Uterus (tissue), 4 donors: ENCODE measurements around the gene PPP1R27. TPM values are rescaled to one million over a fixed set of nuclear protein-coding genes. Genes with fewer than 3 reads are reported as not detected.

Experiments used
- DNase-seq, 2 donors: peaks; one replicate each; pipeline ENCODE4 v3.0.0-alpha.2; 2019 to 2020
- H3K27ac ChIP-seq, 2 donors: fragments of 200-600 bp; sonication (generic); 1 replicate in 1 of 2; 2 replicates in 1 of 2; pipeline ENCODE4 v1.5.1; 2016 to 2018
- H3K27me3 ChIP-seq, 2 donors: fragments of 200-600 bp; sonication (generic); one replicate each; pipeline ENCODE4 v1.5.1; 2018 to 2019; ENCODE audit warnings: control low read depth in 1 of 2
- H3K36me3 ChIP-seq, 2 donors: fragments of 200-600 bp; sonication (generic); one replicate each; pipeline ENCODE4 v1.5.1; 2019; ENCODE audit warnings: control low read depth in 1 of 2
- H3K4me1 ChIP-seq, 2 donors: fragments of 200-600 bp; sonication (generic); one replicate each; pipeline ENCODE4 v1.5.1; 2018 to 2019; ENCODE audit warnings: control low read depth in 1 of 2
- H3K4me3 ChIP-seq, 2 donors: fragments of 200-600 bp; sonication (generic); 1 replicate in 1 of 2; 2 replicates in 1 of 2; pipeline ENCODE4 v1.5.1; 2018 to 2019; ENCODE audit warnings: mild to moderate bottlenecking in 1 of 2
- H3K9me3 ChIP-seq, 2 donors: fragments of 200-600 bp; sonication (generic); one replicate each; pipeline ENCODE4 v1.5.1; 2019; ENCODE audit warnings: control low read depth in 1 of 2
- POLR2A ChIP-seq, 2 donors: fragments of 450-650 bp; IDR thresholded peaks; one replicate each; pipeline ENCODE4 v1.6.1; 2016; ENCODE audit warnings: antibody characterized with exemption in 2 of 2, mild to moderate bottlenecking in 1 of 2, moderate library complexity in 1 of 2
- intact Hi-C: fragments of 100-400 bp; cut with DNase I; formaldehyde crosslinking; loops from one replicate; pipeline ENCODE4 v1.15.1; 2023; ENCODE audit warnings: low total_unique reads
- total RNA-seq, 4 donors: library from RNA; depleted of rRNA in 3 of 4; stranded (reverse); fragments of >200 nt in 3 of 4; gene quantifications; one replicate each; pipeline versions ENCODE4 v1.1.0 to v1.2.4, GENCODE V29; 2014 to 2023
- TF ChIP-seq, protein P1 (sequence below), 4 experiments: fragments of 200-600 bp in 2 of 4; fragments of 450-650 bp in 2 of 4; sonication (generic) in 2 of 4; IDR thresholded peaks; one replicate each; pipeline ENCODE4 v1.5.1; 2016 to 2019; ENCODE audit warnings: antibody characterized with exemption in 4 of 4, mild to moderate bottlenecking in 2 of 4, moderate library complexity in 1 of 4
- donor health status: DM: yes; HTN: yes; CAD: no.

Gene PPP1R27
- total RNA-seq, 4 donors from 2014 or later = 1.6 TPM; not detected in 3

GRCh38 chr17:81833921-81834830 lies 674 bp downstream of the PPP1R27 start:
- H3K9me3 ChIP-seq = no peaks in the 10 kb centered on the region
- peaks cover 0 to 4% of the 10 kb centered on the region in 2 donors for H3K4me1 ChIP-seq
- peak overlapping the region; percentile 58 for H3K4me3 ChIP-seq
- DNase-seq = no peak
- no peaks in the 10 kb centered on the region for H3K27me3 ChIP-seq
- H3K27ac ChIP-seq = peak overlapping the region; percentile 80 to 83
- H3K36me3 ChIP-seq = no peaks in the 10 kb centered on the region
- TF ChIP-seq POLR2A (IDR thresholded peaks at IDR 0.05) = no peak
- TF ChIP-seq, protein P1, sequence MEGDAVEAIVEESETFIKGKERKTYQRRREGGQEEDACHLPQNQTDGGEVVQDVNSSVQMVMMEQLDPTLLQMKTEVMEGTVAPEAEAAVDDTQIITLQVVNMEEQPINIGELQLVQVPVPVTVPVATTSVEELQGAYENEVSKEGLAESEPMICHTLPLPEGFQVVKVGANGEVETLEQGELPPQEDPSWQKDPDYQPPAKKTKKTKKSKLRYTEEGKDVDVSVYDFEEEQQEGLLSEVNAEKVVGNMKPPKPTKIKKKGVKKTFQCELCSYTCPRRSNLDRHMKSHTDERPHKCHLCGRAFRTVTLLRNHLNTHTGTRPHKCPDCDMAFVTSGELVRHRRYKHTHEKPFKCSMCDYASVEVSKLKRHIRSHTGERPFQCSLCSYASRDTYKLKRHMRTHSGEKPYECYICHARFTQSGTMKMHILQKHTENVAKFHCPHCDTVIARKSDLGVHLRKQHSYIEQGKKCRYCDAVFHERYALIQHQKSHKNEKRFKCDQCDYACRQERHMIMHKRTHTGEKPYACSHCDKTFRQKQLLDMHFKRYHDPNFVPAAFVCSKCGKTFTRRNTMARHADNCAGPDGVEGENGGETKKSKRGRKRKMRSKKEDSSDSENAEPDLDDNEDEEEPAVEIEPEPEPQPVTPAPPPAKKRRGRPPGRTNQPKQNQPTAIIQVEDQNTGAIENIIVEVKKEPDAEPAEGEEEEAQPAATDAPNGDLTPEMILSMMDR (IDR thresholded peaks at IDR 0.05) = no peak
- intact Hi-C loops = no loop called here

DNA sequence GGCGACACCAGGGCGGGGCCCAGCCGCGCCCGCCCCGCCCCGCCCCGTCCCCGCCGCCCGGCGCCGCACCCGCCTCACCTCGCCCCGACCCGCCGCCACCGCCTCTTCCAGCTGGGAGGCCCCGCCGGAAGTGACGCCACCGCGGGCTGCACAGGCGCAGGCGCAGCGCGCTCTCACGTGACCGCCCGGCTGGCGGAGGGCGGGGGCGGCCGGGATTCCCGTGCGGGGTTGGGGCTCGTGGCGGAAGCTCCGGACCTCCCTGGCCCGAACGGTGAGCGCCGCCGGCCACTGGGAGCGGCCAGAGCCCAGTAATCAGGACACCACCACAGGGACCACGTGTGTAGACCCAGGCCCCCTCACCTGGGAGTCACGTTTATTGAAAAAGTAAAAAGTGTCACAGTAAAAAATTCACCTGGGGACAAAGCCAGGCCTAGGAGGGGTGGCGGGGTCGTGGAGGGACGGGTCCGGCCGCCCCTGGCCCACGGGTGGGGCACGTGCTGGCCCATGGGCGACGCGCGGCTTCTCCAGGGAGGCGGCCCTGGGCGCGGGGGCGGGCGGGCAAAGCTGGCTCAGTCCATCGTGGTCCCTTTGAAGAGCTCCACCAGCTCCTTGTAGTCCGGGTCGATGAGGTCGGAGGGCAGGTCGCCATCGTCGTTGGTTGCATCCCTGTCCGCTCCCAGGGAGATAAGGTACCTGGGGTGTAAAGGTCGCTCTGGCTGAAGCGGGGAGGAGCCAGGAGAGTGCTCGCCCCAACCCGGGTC lies 1.5 kb downstream of the PPP1R27 start, which contains the start of gene MCRIP1:
Gene MCRIP1, minus strand, starts transcription at position 132 of the 761 bp plus-strand sequence. CDS start 8,785 bp downstream, outside the sequence.
- Histone ChIP-seq H3K36me3 (no peaks in the 10 kb centered on the region), H3K4me3 (peak within 1 kb of the TSS; percentile 81 to 87), H3K9me3 (no peaks in the 10 kb centered on the region), H3K4me1 (peaks cover 0 to 4% of the 10 kb centered on the region in 2 donors), H3K27ac (peak within 1 kb of the TSS; percentile 80 to 83), H3K27me3 (no peaks in the 10 kb centered on the region)
- DNase-seq = peak; percentile 93 to 96
- intact Hi-C loops = no loop called here
- TF ChIP-seq, protein P1 (IDR thresholded peaks at IDR 0.05) = peak in 1 of 4 experiments; percentile 5
- peak; percentile 70 to 93 for TF ChIP-seq POLR2A (IDR thresholded peaks at IDR 0.05)

- peak overlapping the region; percentile 81 to 87 for H3K4me3 ChIP-seq
- intact Hi-C loops = no loop called here
- H3K4me1 ChIP-seq = peaks cover 0 to 4% of the 10 kb centered on the region in 2 donors
- no peaks in the 10 kb centered on the region for H3K36me3 ChIP-seq
- H3K27ac ChIP-seq = peak overlapping the region; percentile 72 to 82
- DNase-seq = no peak
- no peaks in the 10 kb centered on the region for H3K27me3 ChIP-seq
- no peak for TF ChIP-seq POLR2A (IDR thresholded peaks at IDR 0.05)
- TF ChIP-seq, protein P1 (IDR thresholded peaks at IDR 0.05) = no peak
- H3K9me3 ChIP-seq = no peaks in the 10 kb centered on the region
Measured at GRCh38 chr17:81832608-81833159, 2.2 kb downstream of the PPP1R27 start.

- TF ChIP-seq POLR2A (IDR thresholded peaks at IDR 0.05) = no peak
- TF ChIP-seq, protein P1 (IDR thresholded peaks at IDR 0.05) = no peak
- Histone ChIP-seq H3K27ac (peak overlapping the region; percentile 72 to 82), H3K4me1 (peaks cover 0 to 4% of the 10 kb centered on the region in 2 donors), H3K36me3 (no peaks in the 10 kb centered on the region), H3K9me3 (no peaks in the 10 kb centered on the region), H3K4me3 (peak overlapping the region; percentile 81 to 87), H3K27me3 (no peaks in the 10 kb centered on the region)
- intact Hi-C loops = no loop called here
- DNase-seq = no peak
Measured at GRCh38 chr17:81831957-81832607, 2.8 kb downstream of the PPP1R27 start.
